Activated CD4-positive, alpha-beta T cell treated with anti-CD3 and anti-CD28 coated beads, Interleukin-2, Interleukin-6, amounts not matched to agents 100 ng/mL and 50 ng/mL, durations not matched to agents 16 hours and 8 hours (primary cell): ENCODE data around the gene ZNF276.

Experiments
- DNase-seq: peaks from one replicate; pipeline ENCODE4 v3.0.0-alpha.2; 2020

Gene ZNF276

GRCh38 chr16:89716916-89717687 lies 4.2 kb upstream of the ZNF276 start:
- no peak for DNase-seq

- DNase-seq: no peak
Measured at GRCh38 chr16:89717688-89718505, 3.4 kb upstream of the ZNF276 start.

GRCh38 chr16:89720551-89720812 lies 855 bp upstream of the ZNF276 start:
- DNase-seq: no peak

GRCh38 chr16:89721546-89722391 lies 432 bp downstream of the ZNF276 start:
- DNase-seq: peak; percentile 91

GRCh38 chr16:89722392-89723278 lies 1.3 kb downstream of the ZNF276 start:
- DNase-seq: peak; percentile 90

- peak; percentile 87 for DNase-seq
Measured at GRCh38 chr16:89723279-89724250, 2.2 kb downstream of the ZNF276 start.

GRCh38 chr16:89727406-89728120 lies 6.2 kb downstream of the ZNF276 start:
- DNase-seq: no peak

GRCh38 chr16:89729293-89729692 lies 8.0 kb downstream of the ZNF276 start:
- DNase-seq: no peak

- DNase-seq: no peak
Measured at GRCh38 chr16:89729863-89730593, 8.7 kb downstream of the ZNF276 start.

- no peak for DNase-seq
Measured at GRCh38 chr16:89730610-89731234, 9.4 kb downstream of the ZNF276 start.

- no peak for DNase-seq
Measured at GRCh38 chr16:89732142-89732917, 11.0 kb downstream of the ZNF276 start.

- DNase-seq: no peak
Measured at GRCh38 chr16:89732918-89733242, 11.5 kb downstream of the ZNF276 start.

GRCh38 chr16:89733322-89733721 lies 12.0 kb downstream of the ZNF276 start:
- DNase-seq: no peak

GRCh38 chr16:89733792-89734191 lies 12.5 kb downstream of the ZNF276 start:
- no peak for DNase-seq

- DNase-seq: no peak
Measured at GRCh38 chr16:89736554-89736953, 15.2 kb downstream of the ZNF276 start.

GRCh38 chr16:89737341-89738071 lies 16.2 kb downstream of the ZNF276 start:
- peak; percentile 52 for DNase-seq

GRCh38 chr16:89738072-89738377 lies 16.7 kb downstream of the ZNF276 start:
- DNase-seq: no peak
